ENCODE results near the gene VHLL. TPM values are rescaled to one million over a fixed set of nuclear protein-coding genes. Genes with fewer than 3 reads are reported as not detected.

The VHLL gene
- total and polyA plus RNA-seq, 10 donors: not detected

DNA sequence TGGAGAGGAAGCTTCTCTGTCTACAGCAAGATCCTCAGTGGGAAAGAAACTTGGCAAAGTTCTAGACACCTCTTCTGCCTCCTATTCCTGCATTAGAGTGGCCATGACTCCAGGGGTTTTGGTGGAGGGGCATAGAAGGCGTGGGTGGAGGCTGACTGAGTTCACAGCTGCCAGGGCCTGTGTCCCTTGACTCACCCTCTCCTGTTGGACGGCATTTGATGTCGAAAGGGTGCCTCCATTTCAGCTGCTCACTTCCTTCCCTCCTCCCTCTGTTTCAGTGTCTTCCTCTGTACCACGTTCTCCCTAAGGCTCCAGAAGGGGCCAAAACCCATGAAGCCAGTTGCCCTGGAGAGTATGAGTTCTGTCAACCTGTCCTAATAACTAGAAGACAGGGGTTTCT lies 14.3 kb downstream of the VHLL start:
- intact Hi-C loops (cut with DNase I; ENCODE audit: low total_unique reads): no loop called here
- TF ChIP-seq, protein P1, sequence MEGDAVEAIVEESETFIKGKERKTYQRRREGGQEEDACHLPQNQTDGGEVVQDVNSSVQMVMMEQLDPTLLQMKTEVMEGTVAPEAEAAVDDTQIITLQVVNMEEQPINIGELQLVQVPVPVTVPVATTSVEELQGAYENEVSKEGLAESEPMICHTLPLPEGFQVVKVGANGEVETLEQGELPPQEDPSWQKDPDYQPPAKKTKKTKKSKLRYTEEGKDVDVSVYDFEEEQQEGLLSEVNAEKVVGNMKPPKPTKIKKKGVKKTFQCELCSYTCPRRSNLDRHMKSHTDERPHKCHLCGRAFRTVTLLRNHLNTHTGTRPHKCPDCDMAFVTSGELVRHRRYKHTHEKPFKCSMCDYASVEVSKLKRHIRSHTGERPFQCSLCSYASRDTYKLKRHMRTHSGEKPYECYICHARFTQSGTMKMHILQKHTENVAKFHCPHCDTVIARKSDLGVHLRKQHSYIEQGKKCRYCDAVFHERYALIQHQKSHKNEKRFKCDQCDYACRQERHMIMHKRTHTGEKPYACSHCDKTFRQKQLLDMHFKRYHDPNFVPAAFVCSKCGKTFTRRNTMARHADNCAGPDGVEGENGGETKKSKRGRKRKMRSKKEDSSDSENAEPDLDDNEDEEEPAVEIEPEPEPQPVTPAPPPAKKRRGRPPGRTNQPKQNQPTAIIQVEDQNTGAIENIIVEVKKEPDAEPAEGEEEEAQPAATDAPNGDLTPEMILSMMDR (IDR thresholded peaks at IDR 0.05 in 8 of 11, conservative IDR thresholded peaks at IDR 0.05 in 3 of 11): no peak
- TF ChIP-seq POLR2A (IDR thresholded peaks at IDR 0.05): no peak
- TF ChIP-seq POLR2AphosphoS5 (IDR thresholded peaks at IDR 0.05): no peak
- DNase-seq: peak; percentile 44
- Histone ChIP-seq H3K4me3 (no peak overlapping the region), H3K36me3 (peaks cover 0 to 52% (median 22%) of the 10 kb centered on the region in 6 donors), H3K4me1 (peaks cover 14 to 52% (median 40%) of the 10 kb centered on the region in 6 donors), H3K27me3 (replicated peaks in 1 of 7) (no peaks in the 10 kb centered on the region), H3K27ac (peak overlapping the region in 1 of 8 donors; percentile 26), H3K9me3 (no peaks in the 10 kb centered on the region)
- 47 to 69% (median 62%) methylated on average over 4 of the region's 4 CpGs for WGBS, 5 donors

DNA sequence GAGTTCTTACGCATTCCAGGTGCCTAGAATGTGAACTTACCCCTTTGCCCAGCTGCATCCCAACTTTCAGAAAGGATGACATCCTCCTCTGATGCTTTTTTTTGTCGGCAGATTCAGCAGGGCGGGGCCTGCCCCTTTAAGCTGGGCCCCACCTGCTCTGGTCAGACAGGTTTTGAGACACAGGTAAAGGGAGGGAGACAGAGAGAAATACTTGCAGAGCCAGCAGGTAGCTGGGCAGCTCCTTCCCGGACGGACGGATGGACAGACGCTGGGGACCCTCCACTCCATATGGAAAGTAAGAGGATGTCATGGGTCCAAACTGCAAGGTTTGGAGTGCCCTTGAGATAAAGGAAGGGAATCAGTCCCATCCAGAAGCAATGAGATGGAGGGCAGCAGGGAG lies 15.0 kb downstream of the VHLL start, which contains the start of gene TMEM79:
Gene TMEM79, plus strand, starts transcription at position 214 of the 400 bp plus-strand sequence. CDS start 902 bp downstream, outside the sequence.
- peaks cover 14 to 58% (median 41%) of the 10 kb centered on the region in 6 donors for H3K4me1 ChIP-seq
- H3K4me3 ChIP-seq: peak within 1 kb of the TSS; percentile 62 to 87 (median 72)
- H3K9me3 ChIP-seq: no peaks in the 10 kb centered on the region
- intact Hi-C loops (cut with DNase I; ENCODE audit: low total_unique reads): no loop called here
- DNase-seq: peak; percentile 9
- TF ChIP-seq, protein P1 (IDR thresholded peaks at IDR 0.05 in 8 of 11, conservative IDR thresholded peaks at IDR 0.05 in 3 of 11): no peak
- TF ChIP-seq POLR2AphosphoS5 (IDR thresholded peaks at IDR 0.05) (no peak), POLR2A (IDR thresholded peaks at IDR 0.05) (no peak)
- 93 to 97% (median 96%) methylated on average over 7 of the region's 7 CpGs for WGBS, 5 donors
- no peaks in the 10 kb centered on the region for H3K27me3 ChIP-seq (replicated peaks in 1 of 7)
- H3K27ac ChIP-seq: peak within 1 kb of the TSS; percentile 90 to 97 (median 94)
- peaks cover 0 to 52% (median 21%) of the 10 kb centered on the region in 6 donors for H3K36me3 ChIP-seq

DNA sequence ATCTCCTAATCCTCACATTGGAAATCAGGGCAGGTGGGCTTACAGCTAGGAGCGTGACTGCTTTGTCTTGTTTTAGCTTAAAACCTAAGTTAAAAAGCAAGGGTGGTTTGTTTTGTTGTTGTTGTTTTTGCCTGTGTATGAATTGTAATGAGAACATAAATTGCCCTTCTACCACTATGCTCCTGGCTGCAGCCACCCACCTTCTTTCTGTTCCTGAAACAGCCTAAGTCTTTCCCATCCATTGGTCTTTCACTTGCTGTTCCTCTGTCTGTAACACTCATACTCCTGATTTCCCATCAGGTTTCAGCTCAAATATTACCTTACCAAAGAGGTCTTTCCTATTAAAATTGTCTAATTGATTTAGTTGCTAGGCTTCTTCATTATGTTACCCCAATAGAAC lies 15.6 kb downstream of the VHLL start:
- DNase-seq: no peak
- H3K27ac ChIP-seq: peak overlapping the region in 4 of 8 donors; percentile 90 to 97 (median 94)
- peaks cover 0 to 52% (median 23%) of the 10 kb centered on the region in 6 donors for H3K36me3 ChIP-seq
- H3K9me3 ChIP-seq: no peaks in the 10 kb centered on the region
- H3K27me3 ChIP-seq (replicated peaks in 1 of 7): no peaks in the 10 kb centered on the region
- TF ChIP-seq POLR2AphosphoS5 (IDR thresholded peaks at IDR 0.05): no peak
- TF ChIP-seq, protein P1 (IDR thresholded peaks at IDR 0.05 in 8 of 11, conservative IDR thresholded peaks at IDR 0.05 in 3 of 11): no peak
- TF ChIP-seq POLR2A (IDR thresholded peaks at IDR 0.05): no peak
- intact Hi-C loops (cut with DNase I; ENCODE audit: low total_unique reads): no loop called here
- peak overlapping the region in 7 of 8 donors; percentile 62 to 87 (median 69) for H3K4me3 ChIP-seq
- peaks cover 14 to 61% (median 41%) of the 10 kb centered on the region in 6 donors for H3K4me1 ChIP-seq
- 73 to 94% (median 86%) methylated on average over 1 of the region's 1 CpG for WGBS, 5 donors

DNA sequence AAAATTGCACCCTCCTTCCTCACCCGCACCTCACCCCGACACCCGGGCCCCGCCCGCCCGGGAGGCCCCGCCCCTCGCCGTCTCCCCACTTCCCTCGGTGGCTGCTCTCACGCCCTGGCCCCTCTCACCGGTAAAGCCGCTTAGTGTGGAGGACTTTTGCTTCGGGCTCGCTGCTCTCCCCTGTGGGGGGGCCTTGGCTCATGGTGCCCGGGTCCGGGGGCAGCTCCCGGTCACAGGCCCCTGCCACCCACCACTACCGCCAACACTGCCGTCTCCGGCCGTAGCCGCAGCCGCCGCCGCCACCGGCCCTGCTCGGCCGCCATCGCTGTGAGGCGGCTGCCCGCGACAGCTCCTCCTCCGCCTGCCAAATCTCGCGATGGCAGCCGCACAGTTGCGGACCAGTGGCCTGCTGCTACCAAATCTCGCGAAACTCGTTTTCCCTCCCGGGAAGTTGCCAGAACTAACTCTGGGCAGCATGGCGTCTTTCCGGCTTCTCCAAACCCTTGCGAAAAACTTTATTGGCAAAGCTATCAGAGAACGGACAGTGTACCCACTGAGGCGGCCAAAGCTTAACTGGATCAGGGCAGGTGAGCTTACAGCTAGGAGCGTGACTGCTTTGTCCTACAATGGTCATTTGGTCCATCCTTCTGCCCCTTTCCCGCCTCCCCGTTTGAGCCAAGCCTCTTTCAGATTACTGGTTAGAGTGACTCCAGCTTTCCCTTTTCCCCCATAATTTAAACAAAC lies 16.5 kb downstream of the VHLL start, which contains the start of gene SMG5:
Gene SMG5, minus strand, starts transcription at position 347 of the 744 bp plus-strand sequence. Its CDS starts 145 bp downstream, at position 202.
- peak within 1 kb of the TSS; percentile 62 to 87 (median 72) for H3K4me3 ChIP-seq
- H3K36me3 ChIP-seq: peaks cover 0 to 52% (median 29%) of the 10 kb centered on the region in 6 donors
- intact Hi-C loops (cut with DNase I; ENCODE audit: low total_unique reads): no loop called here
- TF ChIP-seq, protein P1 (IDR thresholded peaks at IDR 0.05 in 8 of 11, conservative IDR thresholded peaks at IDR 0.05 in 3 of 11): peak in 4 of 11 experiments; percentile 46 to 65 (median 51)
- TF ChIP-seq POLR2A (IDR thresholded peaks at IDR 0.05) (peak in 2 of 3 donors; percentile 81 to 83), POLR2AphosphoS5 (IDR thresholded peaks at IDR 0.05) (peak; percentile 96 to 98 (median 97))
- no peaks in the 10 kb centered on the region for H3K9me3 ChIP-seq
- 0 to 1% (median 1%) methylated on average over 23 to 50 of the region's 50 CpGs for WGBS, 5 donors
- H3K4me1 ChIP-seq: peaks cover 14 to 68% (median 41%) of the 10 kb centered on the region in 6 donors
- no peaks in the 10 kb centered on the region for H3K27me3 ChIP-seq (replicated peaks in 1 of 7)
- DNase-seq: peak; percentile 98
- peak within 1 kb of the TSS; percentile 90 to 97 (median 94) for H3K27ac ChIP-seq
